Glomerular visceral epithelial cell (primary cell): Measurements from ENCODE around the gene CD160.
"Not testable (repeated sequence)": the region's sequence is repeated elsewhere in the genome, so short reads cannot be mapped to it uniquely, and the experiment has no call there.

Experiments used
- DNase-seq: peaks from one replicate; pipeline ENCODE4 v3.0.0-alpha.2; 2016; ENCODE audit errors: extremely low spot score

Gene CD160

DNA sequence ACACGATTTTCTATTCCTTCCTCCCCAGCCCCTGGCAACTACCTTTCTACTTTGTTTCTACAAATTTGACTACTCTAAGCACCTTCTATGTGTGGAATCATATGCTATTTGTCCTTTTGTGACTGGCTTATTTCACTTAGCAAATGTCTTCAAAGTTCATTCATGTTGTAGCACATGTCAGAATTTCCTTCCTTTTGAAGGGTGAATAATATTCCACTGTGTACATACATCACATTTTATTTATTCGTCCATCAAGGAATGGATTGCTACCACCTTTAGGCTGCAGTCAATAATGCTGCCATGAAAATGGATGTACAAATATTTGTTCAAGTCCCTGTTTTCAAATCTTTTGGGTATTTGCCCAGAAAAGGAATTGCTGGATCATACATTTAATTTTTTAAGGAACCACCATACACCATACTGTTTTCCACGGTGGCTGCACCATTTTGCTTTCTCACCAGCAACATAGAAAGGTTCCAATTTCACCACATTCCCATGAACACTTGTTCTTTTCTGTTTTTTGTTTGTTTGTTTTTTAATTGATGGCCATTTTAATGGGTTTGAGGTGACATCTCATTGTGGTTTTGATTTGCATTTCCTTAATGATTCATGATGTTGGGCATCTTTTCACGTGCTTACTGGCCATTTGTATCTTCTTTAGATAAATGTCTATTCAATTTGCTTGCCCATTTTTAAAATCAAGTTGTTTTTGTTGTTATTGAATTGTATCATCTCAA is 8.8 kb upstream of the CD160 start:
- no peak for DNase-seq

- peak; percentile 86 for DNase-seq
These were observed 8.1 kb upstream of the CD160 start for GRCh38 chr1:145711213-145711651.

DNA sequence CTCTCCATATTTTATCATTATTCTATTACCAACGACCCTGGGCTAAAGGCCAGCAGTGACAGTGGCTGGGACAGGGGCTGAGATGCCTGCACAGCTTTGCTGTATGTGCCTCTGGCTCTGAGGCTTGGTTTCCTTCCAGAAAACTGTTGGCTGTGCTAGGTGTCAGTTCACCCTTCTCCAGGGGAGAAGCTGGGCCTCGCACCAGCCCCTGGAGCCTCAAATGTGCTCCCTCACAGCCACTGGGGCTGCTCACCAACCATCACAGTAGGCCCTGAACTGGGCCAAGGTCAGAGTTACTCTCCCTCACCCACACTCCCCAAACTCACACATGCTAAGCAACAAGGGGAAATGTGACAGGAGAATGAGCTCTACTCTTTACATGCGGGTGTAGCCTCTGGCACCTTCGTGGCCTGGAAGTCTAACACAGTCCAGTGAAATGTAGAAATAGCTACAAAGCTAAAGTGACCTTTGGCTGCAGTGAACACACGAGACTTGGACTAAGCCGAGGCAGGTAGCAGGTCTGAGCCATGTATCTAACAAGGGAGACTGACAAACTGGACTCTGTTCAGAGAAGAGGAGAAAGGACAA is 4.7 kb upstream of the CD160 start:
- DNase-seq = no peak

DNA sequence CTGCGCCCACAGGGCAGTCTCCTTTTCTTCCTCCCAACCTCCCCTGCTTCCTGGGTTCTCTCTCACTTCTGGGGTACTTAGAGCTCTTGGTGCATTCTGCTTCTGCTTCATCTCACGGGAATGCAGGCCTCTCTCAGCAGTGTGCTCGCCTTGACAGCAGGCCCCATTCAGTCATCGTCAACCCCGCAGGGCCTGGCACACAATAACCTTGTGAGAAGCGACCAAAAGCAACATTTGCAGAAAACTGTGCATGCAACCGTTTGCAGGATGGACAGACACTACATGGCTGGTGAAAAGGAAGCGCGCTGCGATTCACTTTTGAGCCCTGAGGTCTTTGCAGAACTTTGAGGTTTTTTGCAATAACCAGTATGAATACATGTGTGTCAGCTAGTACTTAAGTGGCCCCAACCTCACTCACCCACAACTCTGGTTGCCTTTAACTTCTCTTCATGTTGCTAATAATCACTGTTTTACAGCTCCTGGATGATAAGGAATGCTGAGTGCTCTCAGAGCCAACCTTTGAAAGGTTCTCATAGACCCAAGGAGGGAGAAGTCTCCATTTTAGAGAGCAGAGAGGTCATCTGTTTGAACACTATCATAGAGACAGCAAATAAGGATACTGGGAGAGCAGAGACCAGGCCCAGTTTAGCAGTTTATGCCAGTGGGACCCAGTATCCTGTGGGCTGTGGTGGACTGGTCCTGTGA is 2.5 kb upstream of the CD160 start:
- no peak for DNase-seq

DNA sequence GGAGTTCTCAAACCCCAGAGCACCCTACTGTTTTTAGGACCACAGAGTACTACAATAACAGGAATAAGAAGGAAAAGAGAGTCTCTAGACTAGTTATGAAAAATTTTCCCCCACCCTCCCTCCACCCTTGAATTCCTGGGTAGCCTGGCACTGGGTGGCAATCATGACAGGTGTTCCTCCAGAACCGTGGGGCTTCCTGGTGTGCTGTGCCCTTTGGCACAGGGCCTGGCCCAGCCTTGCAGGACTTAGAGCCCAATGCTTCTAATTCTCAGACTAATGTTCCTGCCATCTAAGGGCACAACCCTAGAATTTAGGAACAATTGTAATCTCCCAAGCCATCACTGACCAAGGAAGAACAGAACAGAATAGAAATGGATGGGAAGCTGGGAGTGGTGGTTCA is 1.5 kb upstream of the CD160 start:
- no peak for DNase-seq

GRCh38 chr1:145718465-145718864 is 834 bp upstream of the CD160 start:
- DNase-seq = not testable (repeated sequence)

- DNase-seq = peak; percentile 80
These were observed 1.2 kb downstream of the CD160 start for GRCh38 chr1:145720556-145720877.

- peak; percentile 75 for DNase-seq
These were observed 1.8 kb downstream of the CD160 start for GRCh38 chr1:145720878-145721671.

DNA sequence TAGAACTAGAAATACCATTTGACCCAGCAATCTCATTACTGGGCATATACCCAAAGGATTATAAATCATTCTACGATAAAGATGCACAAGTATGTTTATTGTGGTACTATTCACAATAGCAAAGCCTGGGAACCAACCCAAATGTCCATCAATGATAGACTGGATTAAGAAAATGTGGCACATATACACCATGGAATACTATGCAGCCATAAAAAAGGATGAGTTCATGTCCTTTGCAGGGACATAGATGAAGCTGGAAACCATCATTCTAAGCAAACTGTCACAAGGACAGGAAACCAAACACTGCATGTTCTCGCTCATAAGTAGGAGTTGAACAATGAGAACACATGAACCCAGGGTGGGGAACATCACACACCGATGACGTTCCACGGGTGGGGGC is 6.9 kb downstream of the CD160 start:
- DNase-seq = not testable (repeated sequence)

DNA sequence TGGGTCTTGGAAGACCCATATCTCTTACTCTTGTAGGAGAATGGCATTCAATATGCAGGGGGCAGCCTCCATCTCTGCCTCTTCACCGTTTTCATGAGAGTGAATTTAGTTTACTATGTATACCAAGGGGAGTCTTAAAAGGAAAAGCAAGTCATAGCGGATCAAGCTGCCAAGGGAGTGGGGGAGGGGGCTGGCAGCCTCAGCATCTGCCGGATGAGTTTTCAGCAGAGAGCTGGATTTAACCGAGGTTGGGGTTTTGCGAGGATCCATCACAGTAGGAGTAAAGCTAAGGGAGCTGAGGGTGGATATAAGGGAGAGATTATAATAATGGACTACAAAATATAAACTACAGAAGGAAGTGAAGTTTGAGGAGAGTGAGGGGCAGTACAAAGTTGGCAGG is 9.9 kb downstream of the CD160 start:
- no peak for DNase-seq

GRCh38 chr1:145729666-145730436 is 10.6 kb downstream of the CD160 start:
- no peak for DNase-seq

DNA sequence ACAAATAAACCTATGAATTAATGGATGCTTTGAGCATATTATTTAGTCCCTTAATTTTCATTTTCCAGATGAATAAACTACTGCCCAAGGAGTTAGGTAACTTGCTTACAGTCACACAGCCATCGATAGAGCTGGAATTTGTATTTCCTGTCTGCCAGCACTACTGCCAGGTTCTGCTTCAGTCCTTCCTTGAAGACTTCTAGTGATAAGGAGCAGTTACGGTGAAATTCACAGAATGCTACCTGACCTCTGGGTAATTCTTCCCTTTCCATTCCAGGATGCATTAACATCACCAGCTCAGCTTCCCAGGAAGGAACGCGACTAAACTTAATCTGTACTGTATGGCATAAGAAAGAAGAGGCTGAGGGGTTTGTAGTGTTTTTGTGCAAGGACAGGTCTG is 11.2 kb downstream of the CD160 start:
- DNase-seq = no peak

GRCh38 chr1:145730900-145731299 is 11.6 kb downstream of the CD160 start:
- no peak for DNase-seq

- DNase-seq = no peak
These were observed 16.9 kb downstream of the CD160 start for GRCh38 chr1:145736191-145736590.

DNA sequence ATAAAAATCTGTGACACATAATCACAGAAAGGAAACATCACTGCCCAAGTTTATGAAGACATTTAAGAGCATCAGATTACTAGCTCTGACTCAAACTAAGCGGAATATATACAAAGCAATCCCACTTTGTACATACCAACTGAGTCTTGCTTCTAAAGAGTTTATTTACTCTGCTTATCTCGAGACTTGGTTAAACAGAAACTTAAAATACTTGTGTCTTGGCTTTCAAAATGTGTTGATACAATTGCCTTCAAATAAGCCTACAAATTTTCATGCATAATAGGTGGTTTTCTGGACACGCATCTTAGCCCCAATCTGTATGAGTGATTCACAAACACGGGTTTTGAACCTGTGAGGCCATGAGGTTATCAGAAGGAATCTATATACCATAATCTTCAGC is 21.0 kb downstream of the CD160 start:
- DNase-seq = no peak

DNA sequence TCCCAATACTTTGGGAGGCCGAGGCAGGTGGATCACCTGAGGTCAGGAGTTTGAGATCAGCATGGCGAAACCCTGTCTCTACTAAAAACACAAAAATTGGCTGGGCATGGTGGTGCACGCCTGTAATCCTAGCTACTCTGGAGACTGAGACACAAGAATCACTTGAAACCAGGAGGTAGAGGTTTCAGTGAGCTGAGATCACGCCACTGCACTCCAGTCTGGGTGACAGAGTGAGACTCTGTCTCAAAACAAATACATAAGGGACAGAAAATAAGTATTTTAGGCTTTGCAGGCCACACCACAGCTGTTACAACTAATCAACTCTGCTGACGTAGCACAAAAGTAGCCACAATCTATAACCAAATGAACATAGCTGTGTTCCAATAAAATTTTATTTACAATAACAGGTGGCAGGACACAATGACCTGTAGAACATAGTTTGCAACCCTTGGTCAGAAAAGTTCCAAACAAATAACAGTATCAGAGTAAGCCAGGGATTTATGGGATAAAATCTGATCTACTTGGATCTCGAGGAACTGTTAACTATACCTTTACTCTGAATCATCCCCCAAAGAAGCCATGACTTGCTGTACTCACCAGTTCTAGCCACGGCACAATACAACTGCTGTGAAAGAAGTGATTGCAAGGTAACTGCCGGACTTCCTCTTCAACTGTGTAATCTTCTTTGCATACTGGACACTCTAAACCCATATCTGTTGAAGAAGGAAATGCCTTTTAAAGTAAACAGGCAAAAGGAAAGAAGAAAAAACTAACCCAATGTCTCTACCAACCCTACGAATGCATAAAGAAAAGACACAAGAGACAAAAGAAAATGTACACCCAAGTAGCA is 28.3 kb downstream of the CD160 start:
- no peak for DNase-seq

DNA sequence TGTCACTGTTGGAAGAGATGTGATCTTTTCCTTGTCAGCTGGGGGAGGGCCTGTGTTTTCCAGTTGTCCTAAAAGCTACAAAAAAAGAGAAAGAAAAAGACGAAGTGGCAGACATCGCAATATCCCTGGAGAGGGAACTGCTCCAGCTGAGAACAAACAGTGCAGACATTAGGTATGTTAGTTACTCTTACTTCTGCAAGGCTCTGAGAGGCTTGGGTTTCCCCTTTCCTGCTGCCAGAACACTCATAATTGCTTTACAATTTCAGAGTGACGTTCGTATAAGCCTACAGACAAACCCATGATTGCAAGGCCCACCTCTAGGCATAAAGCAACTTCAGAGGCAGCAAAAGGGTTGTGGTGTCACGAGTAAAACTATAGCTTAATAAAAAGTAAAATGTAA is 31.1 kb downstream of the CD160 start:
- DNase-seq = no peak

DNA sequence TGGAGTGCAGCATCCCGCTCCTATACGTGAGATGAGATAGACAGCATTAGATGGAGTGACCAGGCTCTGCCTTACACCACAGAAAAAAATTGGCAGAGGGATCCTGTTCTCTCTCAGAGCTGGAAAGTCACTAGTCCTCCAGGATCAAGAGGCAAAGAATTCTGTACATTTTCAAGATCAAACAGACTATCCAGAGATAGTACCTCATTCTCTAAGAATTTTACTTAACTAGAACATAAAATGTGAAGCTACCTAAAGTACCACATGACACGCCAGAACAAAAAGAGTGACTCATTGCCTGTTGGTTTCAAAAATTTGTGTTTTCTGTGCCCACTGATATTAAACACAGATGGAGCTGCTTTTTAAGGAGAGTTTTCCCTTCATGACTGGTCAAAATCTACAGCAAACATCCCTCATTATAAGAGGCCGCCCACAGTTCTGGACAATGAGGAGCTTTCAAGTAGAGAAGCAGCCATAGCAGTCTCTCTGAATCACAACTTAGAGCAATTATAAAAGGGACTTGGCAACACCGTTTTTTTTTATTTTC is 32.3 kb downstream of the CD160 start:
- peak; percentile 63 for DNase-seq

DNA sequence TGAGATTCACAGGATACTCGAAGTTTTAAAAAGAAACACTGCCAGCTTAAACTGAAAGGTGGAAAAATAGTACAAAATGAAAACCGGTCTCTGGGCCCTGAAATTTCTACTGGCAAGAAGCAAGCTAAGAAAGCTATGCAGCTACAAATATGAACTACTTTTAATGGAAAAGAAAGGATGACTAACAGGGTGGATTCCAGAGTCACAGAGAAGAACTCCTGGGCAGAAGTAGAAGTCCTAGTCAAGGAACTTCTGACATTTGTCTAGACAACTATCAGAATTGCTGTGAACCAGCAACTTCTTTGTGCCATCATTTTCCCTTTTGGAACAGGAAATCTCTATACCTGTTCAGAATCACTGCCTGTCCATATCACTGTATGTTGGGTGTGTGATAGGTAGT is 38.1 kb downstream of the CD160 start:
- no peak for DNase-seq

DNA sequence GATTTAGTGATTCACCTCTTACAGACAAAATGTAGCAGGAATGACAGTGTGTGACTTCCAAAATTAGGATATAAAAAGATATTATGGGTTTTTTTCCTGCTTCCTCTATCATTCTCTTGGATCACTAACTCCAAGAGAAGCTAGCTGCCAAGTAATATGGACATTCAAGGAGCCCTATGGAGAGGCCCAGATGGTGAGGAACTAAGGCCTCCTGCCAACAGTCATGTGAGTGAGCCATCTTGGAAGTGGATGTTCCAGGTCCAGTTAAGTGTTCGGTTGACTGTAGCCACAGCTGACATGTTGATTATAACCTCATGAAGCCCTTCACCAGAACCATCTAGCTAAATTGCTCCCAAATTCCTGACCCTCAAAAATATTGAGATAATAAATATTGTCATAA is 38.8 kb downstream of the CD160 start:
- no peak for DNase-seq
